A673 (cell line): Measurements from ENCODE around the gene ARRB1.

Source experiments
- CTCF ChIP-seq: fragments of 300-800, 200-600 bp; sonication (generic); conservative IDR thresholded peaks from 2 replicates; pipeline ENCODE4 v1.5.1; 2017; ENCODE audit warnings: low read depth, mild to moderate bottlenecking, antibody characterized with exemption, low read length, moderate library complexity, mixed read lengths
- EZH2 ChIP-seq: fragments of 200-600 bp; sonication (generic); IDR thresholded peaks from 2 replicates; pipeline ENCODE4 v1.6.1; 2017; ENCODE audit warnings: borderline replicate concordance, low read depth, mild to moderate bottlenecking, mixed read lengths, antibody characterized with exemption, low read length; ENCODE audit not compliant: poor library complexity, severe bottlenecking

GRCh38 chr11:75246671-75247350, 104.7 kb downstream of the ARRB1 start:
- TF ChIP-seq CTCF (no peak), EZH2 (no peak)
